HEK293 (cell line): Measurements from ENCODE around the gene HGD.

ENCODE experiments used
- CTCF ChIA-PET: fragments of 350-600 bp; formaldehyde crosslinking; extraction: SDS; loops from one replicate; lab custom pipeline; 2021; ENCODE audit warnings: antibody characterized with exemption; lab: Yijun Ruan, JAX
- POLR2A ChIA-PET: fragments of 300-600 bp; formaldehyde crosslinking; extraction: SDS; loops from one replicate; lab custom pipeline; 2020; ENCODE audit warnings: antibody characterized with exemption, inconsistent platforms; lab: Yijun Ruan, JAX
- H3K27ac ChIP-seq: fragments of 200-500 bp; sonication (Bioruptor generic); 2 replicates; pipeline ENCODE4 v1.5.1; 2014; ENCODE audit warnings: low read depth, low read length, control low read depth, inconsistent platforms; ENCODE audit errors: extremely low read depth
- H3K36me3 ChIP-seq, 2 experiments: fragments of 200-500 bp in 1 of 2; sonication (Bioruptor generic) in 1 of 2; 1 replicate in 1 of 2; 2 replicates in 1 of 2; pipeline ENCODE4 v1.5.1; 2014 to 2017; ENCODE audit warnings: inconsistent platforms in 2 of 2, low read length in 2 of 2; ENCODE audit not compliant: control insufficient read depth in 2 of 2, insufficient read depth in 1 of 2
- H3K4me1 ChIP-seq: fragments of 200-500 bp; sonication (Bioruptor generic); 2 replicates; pipeline ENCODE4 v1.5.1; 2014; ENCODE audit warnings: mild to moderate bottlenecking, low read length, inconsistent platforms; ENCODE audit not compliant: control insufficient read depth, insufficient read depth
- H3K4me3 ChIP-seq: 2 replicates; pipeline ENCODE4 v1.5.1; 2011; ENCODE audit warnings: low read depth, mild to moderate bottlenecking, control low read depth, low read length, moderate library complexity
- H3K9me3 ChIP-seq: fragments of 200-500 bp; sonication (Bioruptor generic); 2 replicates; pipeline ENCODE4 v1.5.1; 2014; ENCODE audit warnings: low read depth, low read length, inconsistent platforms; ENCODE audit not compliant: control insufficient read depth, insufficient read depth
- FEZF1 ChIP-seq: fragments of 450-650 bp; formaldehyde crosslinking; IDR thresholded peaks from 2 replicates; pipeline ENCODE4 v1.5.1; 2016; ENCODE audit warnings: missing biosample characterization, missing genetic modification characterization
- GFI1B ChIP-seq: fragments of 450-650 bp; formaldehyde crosslinking; IDR thresholded peaks from 2 replicates; pipeline ENCODE4 v1.5.1; 2016; ENCODE audit warnings: missing biosample characterization, missing genetic modification characterization
- MEIS1 ChIP-seq: sonication (generic); formaldehyde crosslinking; IDR thresholded peaks from 2 replicates; pipeline ENCODE4 v1.8.1; 2022; ENCODE audit warnings: missing genetic modification reagents, mild to moderate bottlenecking, borderline replicate concordance
- PRDM1 ChIP-seq: fragments of 450-650 bp; formaldehyde crosslinking; IDR thresholded peaks from 2 replicates; pipeline ENCODE4; 2016; ENCODE audit warnings: missing biosample characterization, missing genetic modification characterization
- SETDB1 ChIP-seq: IDR thresholded peaks from one replicate; pipeline ENCODE4 v1.6.1; 2017; ENCODE audit warnings: mild to moderate bottlenecking, low read length, moderate library complexity, mixed read lengths; ENCODE audit not compliant: insufficient read length
- SP7 ChIP-seq: fragments of 450-650 bp; formaldehyde crosslinking; IDR thresholded peaks from 2 replicates; pipeline ENCODE4 v1.5.1; 2016; ENCODE audit warnings: missing biosample characterization, missing genetic modification characterization
- ZBTB8A ChIP-seq: fragments of 450-650 bp; formaldehyde crosslinking; IDR thresholded peaks from 2 replicates; pipeline ENCODE4 v1.5.1; 2016; ENCODE audit warnings: missing biosample characterization, missing genetic modification characterization
- ZFHX2 ChIP-seq: fragments of 450-650 bp; formaldehyde crosslinking; conservative IDR thresholded peaks from 2 replicates; pipeline ENCODE4 v1.5.1; 2016; ENCODE audit warnings: missing biosample characterization, missing genetic modification characterization
- ZNF138 ChIP-seq: fragments of 450-650 bp; formaldehyde crosslinking; IDR thresholded peaks from 2 replicates; pipeline ENCODE4 v1.5.1; 2016; ENCODE audit warnings: missing biosample characterization, missing genetic modification characterization, borderline replicate concordance
- ZNF221 ChIP-seq: fragments of 450-650 bp; formaldehyde crosslinking; IDR thresholded peaks from 2 replicates; pipeline ENCODE4 v1.5.1; 2017; ENCODE audit warnings: missing biosample characterization, missing genetic modification characterization, borderline replicate concordance
- ZNF266 ChIP-seq: fragments of 450-650 bp; formaldehyde crosslinking; IDR thresholded peaks from 2 replicates; pipeline ENCODE4 v1.5.1; 2016; ENCODE audit warnings: missing biosample characterization, missing genetic modification characterization, low read depth
- ZNF544 ChIP-seq: fragments of 450-650 bp; formaldehyde crosslinking; IDR thresholded peaks from 2 replicates; pipeline ENCODE4 v1.5.0; 2017; ENCODE audit warnings: missing biosample characterization, missing genetic modification characterization
- ZNF585B ChIP-seq: fragments of 450-650 bp; formaldehyde crosslinking; IDR thresholded peaks from 2 replicates; pipeline ENCODE4 v1.5.1; 2016; ENCODE audit warnings: missing biosample characterization, missing genetic modification characterization
- ZNF677 ChIP-seq: fragments of 450-650 bp; IDR thresholded peaks from 2 replicates; pipeline ENCODE4 v1.5.0; 2018; ENCODE audit warnings: missing biosample characterization, mild to moderate bottlenecking, missing genetic modification characterization, moderate library complexity
- TF ChIP-seq, protein P1 (sequence below): fragments of 450-650 bp; formaldehyde crosslinking; IDR thresholded peaks from 2 replicates; pipeline ENCODE4 v1.5.1; 2016; ENCODE audit warnings: missing biosample characterization, missing genetic modification characterization
- TF ChIP-seq, protein P2 (sequence below): IDR thresholded peaks from 2 replicates; pipeline ENCODE4 v1.6.1; 2011; ENCODE audit warnings: mild to moderate bottlenecking, low read depth, low read length, borderline replicate concordance
- TF ChIP-seq, protein P3 (sequence below): fragments of 450-650 bp; formaldehyde crosslinking; IDR thresholded peaks from 2 replicates; pipeline ENCODE4 v1.5.1; 2016; ENCODE audit warnings: missing biosample characterization, missing genetic modification characterization
- TF ChIP-seq, protein P4 (sequence below): fragments of 450-650 bp; formaldehyde crosslinking; IDR thresholded peaks from 2 replicates; pipeline ENCODE4 v1.5.1; 2016; ENCODE audit warnings: missing biosample characterization, missing genetic modification characterization
- TF ChIP-seq, protein P5 (sequence below): fragments of 450-650 bp; IDR thresholded peaks from 2 replicates; pipeline ENCODE4 v1.5.1; 2018; ENCODE audit warnings: missing biosample characterization, mild to moderate bottlenecking, missing genetic modification characterization

Gene HGD

DNA sequence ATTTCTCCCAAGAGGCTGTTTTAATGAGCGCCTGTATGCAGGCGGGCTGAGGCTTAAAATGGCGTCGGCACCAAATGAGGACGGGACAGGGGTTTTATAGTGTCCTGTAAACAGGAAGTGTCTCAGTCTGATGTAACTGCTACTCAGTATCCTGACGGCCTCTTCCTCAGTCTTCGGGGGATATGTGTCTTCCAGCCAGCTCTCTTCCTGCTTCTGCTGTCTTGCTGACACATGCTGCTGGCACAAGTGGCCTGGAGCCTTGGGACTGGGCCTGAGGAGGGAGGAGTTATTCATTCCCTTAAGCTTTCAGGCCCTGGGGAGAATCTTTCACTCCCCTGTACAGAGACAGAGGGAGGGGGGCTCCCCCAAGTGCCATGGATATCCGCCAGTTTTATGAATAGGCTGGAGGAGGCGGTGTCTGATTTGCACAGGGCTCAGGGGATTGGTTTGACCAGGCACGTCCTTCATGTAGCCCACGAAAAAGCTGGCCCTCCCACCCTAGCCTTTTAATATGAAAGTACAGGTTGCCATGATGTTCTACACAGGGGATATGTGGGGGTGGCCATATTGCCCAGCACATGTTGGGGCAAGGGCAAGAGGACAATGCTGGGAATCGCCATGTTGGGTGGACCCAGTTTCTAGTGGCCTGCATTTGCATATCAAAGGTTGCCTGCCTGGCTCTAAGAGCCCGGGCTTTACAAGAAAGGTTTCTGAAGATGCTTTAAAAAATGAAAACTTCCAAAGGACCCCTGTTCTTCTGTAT, 66.0 kb downstream of the HGD start (continued):
- TF ChIP-seq ZNF221, result no peak

DNA sequence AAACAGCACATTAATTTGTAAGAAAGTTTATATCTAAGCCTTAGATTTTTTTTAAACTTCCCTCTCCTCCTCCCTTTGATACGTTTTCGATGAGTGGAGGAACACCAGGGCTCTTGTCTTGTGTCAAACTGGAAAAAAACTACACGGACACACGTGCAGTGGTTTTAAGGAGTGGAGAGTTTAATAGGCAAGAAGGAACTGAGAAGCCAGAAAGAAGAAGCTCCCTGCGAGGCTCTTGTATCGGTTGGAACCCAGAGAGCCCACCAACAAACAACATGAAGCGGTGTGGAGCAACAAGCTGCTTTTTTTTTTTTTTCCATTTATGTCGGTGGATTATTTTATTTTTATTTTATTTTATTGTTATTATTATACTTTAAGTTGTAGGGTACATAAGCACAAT, 67.3 kb downstream of the HGD start:
- POLR2A ChIA-PET, result no interaction called here
- TF ChIP-seq ZFHX2 (tag by site-specific recombination) (no peak), ZNF544 (no peak), PRDM1 (tag by site-specific recombination) (no peak), SP7 (tag by site-specific recombination) (no peak)
- TF ChIP-seq, protein P1, sequence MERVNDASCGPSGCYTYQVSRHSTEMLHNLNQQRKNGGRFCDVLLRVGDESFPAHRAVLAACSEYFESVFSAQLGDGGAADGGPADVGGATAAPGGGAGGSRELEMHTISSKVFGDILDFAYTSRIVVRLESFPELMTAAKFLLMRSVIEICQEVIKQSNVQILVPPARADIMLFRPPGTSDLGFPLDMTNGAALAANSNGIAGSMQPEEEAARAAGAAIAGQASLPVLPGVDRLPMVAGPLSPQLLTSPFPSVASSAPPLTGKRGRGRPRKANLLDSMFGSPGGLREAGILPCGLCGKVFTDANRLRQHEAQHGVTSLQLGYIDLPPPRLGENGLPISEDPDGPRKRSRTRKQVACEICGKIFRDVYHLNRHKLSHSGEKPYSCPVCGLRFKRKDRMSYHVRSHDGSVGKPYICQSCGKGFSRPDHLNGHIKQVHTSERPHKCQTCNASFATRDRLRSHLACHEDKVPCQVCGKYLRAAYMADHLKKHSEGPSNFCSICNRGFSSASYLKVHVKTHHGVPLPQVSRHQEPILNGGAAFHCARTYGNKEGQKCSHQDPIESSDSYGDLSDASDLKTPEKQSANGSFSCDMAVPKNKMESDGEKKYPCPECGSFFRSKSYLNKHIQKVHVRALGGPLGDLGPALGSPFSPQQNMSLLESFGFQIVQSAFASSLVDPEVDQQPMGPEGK (tag by site-specific recombination), result no peak
- TF ChIP-seq, protein P2, sequence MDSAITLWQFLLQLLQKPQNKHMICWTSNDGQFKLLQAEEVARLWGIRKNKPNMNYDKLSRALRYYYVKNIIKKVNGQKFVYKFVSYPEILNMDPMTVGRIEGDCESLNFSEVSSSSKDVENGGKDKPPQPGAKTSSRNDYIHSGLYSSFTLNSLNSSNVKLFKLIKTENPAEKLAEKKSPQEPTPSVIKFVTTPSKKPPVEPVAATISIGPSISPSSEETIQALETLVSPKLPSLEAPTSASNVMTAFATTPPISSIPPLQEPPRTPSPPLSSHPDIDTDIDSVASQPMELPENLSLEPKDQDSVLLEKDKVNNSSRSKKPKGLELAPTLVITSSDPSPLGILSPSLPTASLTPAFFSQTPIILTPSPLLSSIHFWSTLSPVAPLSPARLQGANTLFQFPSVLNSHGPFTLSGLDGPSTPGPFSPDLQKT, result no peak
- TF ChIP-seq, protein P3, sequence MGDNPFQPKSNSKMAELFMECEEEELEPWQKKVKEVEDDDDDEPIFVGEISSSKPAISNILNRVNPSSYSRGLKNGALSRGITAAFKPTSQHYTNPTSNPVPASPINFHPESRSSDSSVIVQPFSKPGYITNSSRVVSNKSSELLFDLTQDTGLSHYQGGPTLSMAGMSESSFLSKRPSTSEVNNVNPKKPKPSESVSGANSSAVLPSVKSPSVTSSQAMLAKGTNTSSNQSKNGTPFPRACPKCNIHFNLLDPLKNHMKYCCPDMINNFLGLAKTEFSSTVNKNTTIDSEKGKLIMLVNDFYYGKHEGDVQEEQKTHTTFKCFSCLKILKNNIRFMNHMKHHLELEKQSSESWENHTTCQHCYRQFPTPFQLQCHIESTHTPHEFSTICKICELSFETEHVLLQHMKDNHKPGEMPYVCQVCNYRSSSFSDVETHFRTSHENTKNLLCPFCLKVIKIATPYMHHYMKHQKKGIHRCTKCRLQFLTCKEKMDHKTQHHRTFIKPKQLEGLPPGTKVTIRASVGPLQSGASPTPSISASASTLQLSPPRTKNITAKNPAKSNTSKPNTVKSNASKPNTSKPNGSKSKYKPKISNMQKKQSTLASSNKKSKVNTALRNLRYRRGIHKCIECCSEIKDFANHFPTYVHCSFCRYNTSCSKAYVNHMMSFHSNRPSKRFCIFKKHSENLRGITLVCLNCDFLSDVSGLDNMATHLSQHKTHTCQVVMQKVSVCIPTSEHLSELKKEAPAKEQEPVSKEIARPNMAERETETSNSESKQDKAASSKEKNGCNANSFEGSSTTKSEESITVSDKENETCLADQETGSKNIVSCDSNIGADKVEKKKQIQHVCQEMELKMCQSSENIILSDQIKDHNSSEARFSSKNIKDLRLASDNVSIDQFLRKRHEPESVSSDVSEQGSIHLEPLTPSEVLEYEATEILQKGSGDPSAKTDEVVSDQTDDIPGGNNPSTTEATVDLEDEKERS (tag by site-specific recombination), result no peak
- CTCF ChIA-PET, result no interaction called here

DNA sequence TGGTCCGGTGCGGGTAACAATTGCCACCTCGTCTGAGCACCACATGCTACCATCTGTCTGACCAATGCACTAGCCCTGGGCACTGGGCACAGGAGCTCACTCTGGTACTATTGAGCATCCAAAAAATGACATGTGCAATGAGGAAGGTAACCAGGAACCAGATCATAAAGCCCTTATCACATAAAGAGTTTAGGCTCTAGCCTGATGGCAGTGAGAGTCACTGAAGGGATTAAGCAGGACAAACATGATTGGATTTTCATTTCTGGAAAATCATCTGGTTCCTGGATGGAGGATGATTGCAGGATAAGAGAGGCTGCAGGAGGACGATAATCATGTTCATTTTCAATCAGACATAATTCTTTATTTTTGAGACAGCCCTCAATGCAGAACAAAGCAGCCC, 73.5 kb downstream of the HGD start:
- POLR2A ChIA-PET, result no interaction called here
- Histone ChIP-seq H3K27ac (no peak overlapping the region), H3K36me3 (no peaks in the 10 kb centered on the region), H3K9me3 (no peaks in the 10 kb centered on the region), H3K4me3 (no peak overlapping the region), H3K4me1 (no peaks in the 10 kb centered on the region)
- CTCF ChIA-PET, result no interaction called here
- no peak for TF ChIP-seq FEZF1 (tag by site-specific recombination)
- no peak for TF ChIP-seq SETDB1
- TF ChIP-seq ZBTB8A (tag by site-specific recombination), result no peak
- no peak for TF ChIP-seq ZNF677 (tag by site-specific recombination)
- no peak for TF ChIP-seq MEIS1 (CRISPR knock-in tag)
- TF ChIP-seq GFI1B (tag by site-specific recombination), result no peak
- TF ChIP-seq ZNF585B, result no peak
- no peak for TF ChIP-seq ZNF266 (tag by site-specific recombination)
- TF ChIP-seq ZNF138 (tag by site-specific recombination), result no peak
- TF ChIP-seq, protein P4, sequence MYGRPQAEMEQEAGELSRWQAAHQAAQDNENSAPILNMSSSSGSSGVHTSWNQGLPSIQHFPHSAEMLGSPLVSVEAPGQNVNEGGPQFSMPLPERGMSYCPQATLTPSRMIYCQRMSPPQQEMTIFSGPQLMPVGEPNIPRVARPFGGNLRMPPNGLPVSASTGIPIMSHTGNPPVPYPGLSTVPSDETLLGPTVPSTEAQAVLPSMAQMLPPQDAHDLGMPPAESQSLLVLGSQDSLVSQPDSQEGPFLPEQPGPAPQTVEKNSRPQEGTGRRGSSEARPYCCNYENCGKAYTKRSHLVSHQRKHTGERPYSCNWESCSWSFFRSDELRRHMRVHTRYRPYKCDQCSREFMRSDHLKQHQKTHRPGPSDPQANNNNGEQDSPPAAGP, result no peak
- TF ChIP-seq, protein P5, sequence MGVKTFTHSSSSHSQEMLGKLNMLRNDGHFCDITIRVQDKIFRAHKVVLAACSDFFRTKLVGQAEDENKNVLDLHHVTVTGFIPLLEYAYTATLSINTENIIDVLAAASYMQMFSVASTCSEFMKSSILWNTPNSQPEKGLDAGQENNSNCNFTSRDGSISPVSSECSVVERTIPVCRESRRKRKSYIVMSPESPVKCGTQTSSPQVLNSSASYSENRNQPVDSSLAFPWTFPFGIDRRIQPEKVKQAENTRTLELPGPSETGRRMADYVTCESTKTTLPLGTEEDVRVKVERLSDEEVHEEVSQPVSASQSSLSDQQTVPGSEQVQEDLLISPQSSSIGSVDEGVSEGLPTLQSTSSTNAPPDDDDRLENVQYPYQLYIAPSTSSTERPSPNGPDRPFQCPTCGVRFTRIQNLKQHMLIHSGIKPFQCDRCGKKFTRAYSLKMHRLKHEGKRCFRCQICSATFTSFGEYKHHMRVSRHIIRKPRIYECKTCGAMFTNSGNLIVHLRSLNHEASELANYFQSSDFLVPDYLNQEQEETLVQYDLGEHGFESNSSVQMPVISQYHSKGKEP (tag by site-specific recombination), result no peak

More for the DNA sequence above, 67.3 kb downstream of the HGD start:
- H3K4me1 ChIP-seq, result no peaks in the 10 kb centered on the region
- no peaks in the 10 kb centered on the region for H3K36me3 ChIP-seq
- no peak overlapping the region for H3K27ac ChIP-seq
- no peaks in the 10 kb centered on the region for H3K9me3 ChIP-seq
- H3K4me3 ChIP-seq, result no peak overlapping the region
